GM19395 (cell line): ENCODE measurements around the gene COL5A1.

Experiments
- ATAC-seq: cut with Tn5 transposase; IDR thresholded peaks from one replicate; pipeline ENCODE4 v1.9.1; 2021; ENCODE audit warnings: mild to moderate bottlenecking, moderate library complexity; ENCODE audit not compliant: unreplicated experiment

The COL5A1 gene

DNA sequence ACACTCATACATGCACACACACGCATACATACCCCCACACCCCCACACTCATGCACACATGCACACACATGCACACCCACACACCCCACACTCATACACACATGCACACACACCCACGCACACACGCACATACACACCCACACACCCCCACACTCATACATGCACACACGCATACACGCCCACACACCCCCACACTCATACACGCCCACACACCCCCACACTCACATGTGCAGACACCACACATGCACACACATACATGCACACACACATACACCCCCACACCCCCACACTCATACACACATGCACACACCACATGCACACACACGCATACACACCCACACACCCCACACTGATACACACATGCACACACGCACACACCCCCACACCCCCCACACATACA is 118.3 kb downstream of the COL5A1 start:
- no peak for ATAC-seq

DNA sequence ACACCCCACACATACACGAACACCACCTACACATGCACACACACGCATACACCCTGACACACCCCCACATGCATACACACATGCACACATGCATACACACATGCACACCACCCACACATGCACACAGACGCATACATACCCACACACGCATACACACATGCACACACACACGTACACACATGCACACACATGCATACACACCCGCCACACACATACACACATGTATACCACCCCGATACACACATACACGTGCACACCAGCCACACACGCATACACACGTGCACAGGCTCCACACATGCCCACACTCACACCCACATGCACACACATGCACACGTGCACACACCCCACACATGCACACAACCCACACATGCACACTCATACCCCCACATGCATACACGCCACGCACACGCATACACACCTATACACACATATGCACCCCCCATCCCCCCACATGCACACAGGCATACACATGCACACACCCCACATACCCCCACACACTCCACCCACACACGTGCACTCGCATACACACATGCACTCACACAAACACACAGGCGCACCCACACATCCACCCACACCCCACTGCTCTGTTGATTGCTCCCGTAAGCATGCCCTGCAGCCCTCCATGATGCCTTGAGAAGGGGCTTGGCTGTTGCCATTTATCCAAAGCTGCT is 119.3 kb downstream of the COL5A1 start:
- ATAC-seq, result no peak

DNA sequence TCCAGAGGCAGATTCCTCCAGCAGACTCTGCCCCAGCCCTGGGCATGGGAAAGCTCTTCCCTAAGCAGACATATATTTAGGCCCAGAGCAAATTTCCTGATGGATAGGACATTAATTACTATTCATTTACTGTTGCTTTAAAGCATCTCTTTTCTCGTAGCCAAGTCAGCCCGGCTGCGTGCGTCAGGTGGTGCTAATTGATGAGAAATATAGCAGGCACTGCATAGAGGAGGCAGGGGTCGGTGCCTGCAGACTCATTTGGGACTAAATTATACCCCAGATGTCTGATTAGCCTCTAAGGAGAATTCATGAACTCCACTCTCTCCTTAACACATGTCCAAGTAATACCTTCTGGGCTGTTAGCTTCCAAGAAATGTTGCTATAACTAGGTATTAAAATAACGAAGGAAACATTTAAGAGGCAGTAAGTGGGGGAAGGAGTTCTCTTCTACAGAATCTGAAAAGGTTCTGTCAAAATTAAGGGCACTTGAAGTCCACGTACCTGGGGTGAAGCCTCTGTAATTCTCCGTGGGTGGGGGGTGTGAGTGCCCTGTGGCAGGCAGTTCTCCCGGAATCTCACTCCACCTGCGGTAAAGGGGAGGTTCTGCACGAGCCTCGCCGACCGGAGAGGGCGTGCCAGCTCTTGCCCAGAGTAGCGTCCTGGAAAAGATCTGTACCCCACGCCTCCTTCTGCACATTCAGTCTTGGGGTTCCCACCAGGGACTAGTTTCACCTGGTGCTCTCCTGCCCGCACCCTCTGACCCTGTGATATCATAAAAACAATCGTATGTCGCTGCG is 123.1 kb downstream of the COL5A1 start:
- ATAC-seq, result no peak

- no peak for ATAC-seq
Observed at GRCh38 chr9:134765785-134766184, 124.2 kb downstream of the COL5A1 start.

DNA sequence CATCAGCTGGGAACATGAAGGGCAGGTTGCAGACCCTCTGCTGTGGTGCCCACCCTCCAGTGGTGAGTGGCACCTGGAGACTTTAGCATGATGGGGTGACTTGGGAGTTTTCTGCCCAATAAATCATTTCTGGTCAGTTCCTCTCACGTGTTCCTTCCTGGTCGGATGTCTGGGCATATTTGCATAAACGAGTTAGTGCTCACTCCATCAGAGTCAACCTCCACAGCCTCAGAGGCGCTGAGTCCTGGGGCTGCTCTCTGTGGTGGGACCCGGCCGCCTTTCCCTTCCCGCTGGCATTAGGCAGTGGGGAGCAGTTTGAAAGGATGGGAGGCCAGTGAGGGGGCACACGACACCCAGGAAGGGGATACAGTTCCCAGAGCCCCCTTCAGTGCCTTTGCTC is 125.0 kb downstream of the COL5A1 start:
- ATAC-seq, result no peak

- no peak for ATAC-seq
Observed at GRCh38 chr9:134768332-134768708, 126.7 kb downstream of the COL5A1 start.

GRCh38 chr9:134768709-134769351 is 127.2 kb downstream of the COL5A1 start:
- ATAC-seq, result no peak

- ATAC-seq, result no peak
Observed at GRCh38 chr9:134770972-134771971, 129.7 kb downstream of the COL5A1 start.

- no peak for ATAC-seq
Observed at GRCh38 chr9:134772331-134772730, 130.7 kb downstream of the COL5A1 start.

DNA sequence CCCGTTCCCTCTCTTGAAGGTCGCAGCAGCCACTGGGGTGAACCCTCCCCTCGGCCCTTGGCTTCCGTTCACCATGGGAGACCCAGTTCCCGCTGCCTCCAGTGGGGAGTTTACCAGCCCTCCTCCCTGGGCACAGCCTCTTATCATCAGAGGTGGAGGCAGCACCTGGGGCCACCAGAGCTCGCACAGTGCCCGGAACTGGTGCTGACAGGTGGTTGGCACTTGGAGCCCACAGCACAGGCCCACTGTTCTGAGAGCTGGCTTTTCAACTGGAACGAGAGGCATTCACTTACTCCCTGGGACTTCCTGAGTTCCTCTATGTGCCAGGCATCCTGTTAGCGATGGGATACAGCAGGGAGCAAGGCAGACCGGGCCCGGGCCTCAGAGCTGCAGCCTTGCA is 132.2 kb downstream of the COL5A1 start:
- no peak for ATAC-seq

GRCh38 chr9:134774410-134774809 is 132.8 kb downstream of the COL5A1 start:
- ATAC-seq, result no peak

DNA sequence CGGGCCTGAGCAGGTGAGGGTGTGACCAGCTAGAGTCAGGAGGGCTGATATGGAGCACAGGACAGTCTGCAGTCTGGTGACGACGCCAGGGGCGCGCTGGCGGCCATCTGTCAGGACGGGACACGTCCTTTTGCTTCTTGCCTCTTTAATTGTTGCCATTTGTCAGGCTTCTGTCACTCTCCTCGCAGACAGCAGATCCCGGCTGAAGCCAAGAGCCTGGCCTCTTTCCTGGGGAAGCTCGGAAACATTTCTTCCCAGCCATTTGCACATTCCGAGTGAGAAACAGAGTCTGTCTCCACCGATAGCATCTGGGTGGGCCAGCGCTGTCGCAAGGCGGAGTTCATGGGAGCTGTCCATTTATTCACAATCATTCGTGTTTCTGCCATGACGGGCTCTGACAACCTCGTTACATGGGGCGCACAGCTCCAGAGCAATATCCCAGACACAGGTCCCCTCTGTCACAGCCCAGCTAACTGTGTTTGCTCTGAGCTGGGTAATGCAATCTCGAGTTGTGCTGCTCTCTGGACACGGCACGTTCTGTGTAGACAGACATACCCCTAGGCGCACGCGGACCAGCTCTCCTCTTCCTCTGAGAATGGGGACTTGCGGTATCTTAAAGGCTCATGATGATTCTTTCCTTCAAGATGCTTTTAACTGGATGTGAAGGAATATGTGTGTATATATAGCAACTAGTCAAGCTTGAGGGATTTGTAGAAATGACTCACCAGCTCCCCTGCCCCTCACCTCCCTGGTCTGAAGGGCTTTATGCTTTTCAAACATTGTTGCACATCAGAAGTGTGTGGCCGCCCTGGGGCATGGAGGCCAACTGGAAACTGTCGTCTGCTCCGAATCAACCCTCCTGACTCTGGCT is 133.7 kb downstream of the COL5A1 start:
- ATAC-seq, result no peak

GRCh38 chr9:134776080-134776796 is 134.6 kb downstream of the COL5A1 start:
- ATAC-seq, result no peak

DNA sequence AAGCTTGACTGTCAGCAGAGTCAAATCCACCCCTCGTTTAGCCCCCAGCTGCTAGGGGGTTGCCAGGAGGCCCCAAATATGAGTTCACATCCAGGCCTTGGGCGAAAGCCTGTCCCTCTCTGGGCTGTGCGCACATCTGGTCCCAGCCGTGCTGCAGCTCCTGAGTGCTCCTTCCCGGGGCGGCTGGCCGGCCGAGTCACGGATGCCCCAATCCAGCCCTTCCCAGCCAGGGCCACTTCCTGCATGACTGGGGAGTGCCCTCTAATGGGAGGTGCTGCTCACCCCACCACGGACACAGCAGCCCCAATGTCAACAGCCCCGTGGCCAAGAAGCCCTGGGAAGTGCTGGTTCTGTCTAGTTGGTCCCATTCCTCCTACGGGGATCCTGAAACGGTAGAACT is 135.6 kb downstream of the COL5A1 start:
- no peak for ATAC-seq

GRCh38 chr9:134778156-134778555 is 136.6 kb downstream of the COL5A1 start:
- ATAC-seq, result no peak

DNA sequence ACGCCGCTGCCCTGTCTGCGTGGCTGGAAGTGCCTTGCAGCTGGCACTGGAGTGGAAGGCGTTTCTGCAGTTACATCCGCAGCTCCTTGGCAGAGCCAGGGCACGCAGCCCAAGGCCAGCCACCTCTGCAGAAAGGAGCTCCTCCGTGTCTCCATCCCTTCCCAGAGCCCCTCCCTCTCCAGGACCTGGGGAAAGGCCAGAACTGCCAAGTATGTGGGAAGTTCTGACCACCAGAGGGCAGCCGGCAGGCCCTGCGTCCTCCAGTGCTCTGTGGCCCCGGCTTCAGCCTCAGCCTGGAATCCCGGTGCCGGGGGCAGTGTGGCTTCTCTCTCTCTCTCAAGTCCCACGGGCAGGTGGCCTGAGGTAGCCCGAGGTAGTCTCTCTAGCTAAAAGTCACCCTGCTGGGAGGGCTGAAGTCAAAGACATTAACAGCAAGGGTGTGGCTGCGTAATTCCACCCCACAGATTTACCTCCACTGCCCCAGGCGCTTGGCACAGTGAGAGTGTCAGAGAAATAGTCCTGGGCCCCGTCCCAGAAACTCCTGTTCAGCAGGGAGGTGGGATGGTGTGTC is 137.3 kb downstream of the COL5A1 start:
- ATAC-seq, result no peak

GRCh38 chr9:134779640-134780039 is 138.0 kb downstream of the COL5A1 start:
- no peak for ATAC-seq

DNA sequence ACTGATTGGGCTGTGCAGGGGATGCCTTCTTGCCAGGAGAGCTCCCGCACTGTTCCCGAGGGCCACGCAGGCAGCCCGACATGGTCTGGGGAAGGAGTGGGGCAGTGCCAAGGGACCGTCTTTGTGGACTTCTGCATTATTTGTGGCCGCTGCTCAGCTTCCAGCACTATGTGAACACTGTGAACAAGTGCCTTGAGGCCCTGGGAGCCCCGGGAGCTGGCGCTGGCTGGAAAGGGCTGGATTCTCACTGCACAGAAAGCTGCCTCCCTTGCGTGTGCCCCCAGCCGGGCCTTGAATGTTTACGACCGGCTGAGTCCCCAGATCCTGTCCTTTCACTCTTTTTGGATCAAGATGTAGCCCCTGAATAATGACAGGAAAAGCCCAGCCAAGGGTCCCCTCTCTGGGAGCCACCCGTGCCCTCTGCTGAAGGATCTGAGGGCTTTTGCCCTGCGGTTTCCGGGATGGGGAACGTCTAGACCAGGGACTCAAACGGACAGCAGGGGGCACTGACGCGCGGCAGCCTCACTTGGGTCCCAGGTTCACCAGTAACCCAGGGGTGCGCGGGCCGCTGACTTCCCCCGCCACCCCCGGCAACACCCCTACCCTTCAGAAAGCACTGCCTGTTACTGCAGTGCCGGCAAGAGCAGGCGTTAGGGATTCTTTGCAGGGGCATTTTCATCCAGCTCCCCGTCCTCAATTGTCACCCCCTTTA is 140.1 kb downstream of the COL5A1 start:
- ATAC-seq, result no peak
